GM21367 (cell line): ENCODE data around the gene PIK3CD.

Experiments used
- ATAC-seq: cut with Tn5 transposase; IDR thresholded peaks from one replicate; pipeline ENCODE4 v1.9.1; 2021; ENCODE audit not compliant: unreplicated experiment

PIK3CD gene

GRCh38 chr1:9651565-9652378 lies at the start of gene PIK3CD:
Gene PIK3CD, plus strand, starts transcription at chr1:9651731. Its CDS starts 58,725 bp downstream, at chr1:9710456.
- ATAC-seq = no peak

- ATAC-seq = no peak
Measured at GRCh38 chr1:9601942-9602793, 49.4 kb upstream of the PIK3CD start.

- no peak for ATAC-seq
Measured at GRCh38 chr1:9602794-9603167, 48.8 kb upstream of the PIK3CD start.

GRCh38 chr1:9603307-9603706 lies 48.2 kb upstream of the PIK3CD start:
- ATAC-seq = no peak

- no peak for ATAC-seq
Measured at GRCh38 chr1:9603766-9604753, 47.5 kb upstream of the PIK3CD start.

GRCh38 chr1:9604836-9605235 lies 46.7 kb upstream of the PIK3CD start:
- ATAC-seq = no peak

- no peak for ATAC-seq
Measured at GRCh38 chr1:9605946-9606455, 45.5 kb upstream of the PIK3CD start.

GRCh38 chr1:9606458-9606857 lies 45.1 kb upstream of the PIK3CD start:
- ATAC-seq = no peak

GRCh38 chr1:9606948-9607347 lies 44.6 kb upstream of the PIK3CD start:
- no peak for ATAC-seq

GRCh38 chr1:9607352-9607751 lies 44.2 kb upstream of the PIK3CD start:
- ATAC-seq = no peak

GRCh38 chr1:9609998-9610397 lies 41.5 kb upstream of the PIK3CD start:
- ATAC-seq = no peak

GRCh38 chr1:9610548-9610947 lies 41.0 kb upstream of the PIK3CD start:
- ATAC-seq = no peak

GRCh38 chr1:9611716-9612115 lies 39.8 kb upstream of the PIK3CD start:
- no peak for ATAC-seq

- ATAC-seq = no peak
Measured at GRCh38 chr1:9612162-9612845, 39.2 kb upstream of the PIK3CD start.

- no peak for ATAC-seq
Measured at GRCh38 chr1:9612871-9613624, 38.5 kb upstream of the PIK3CD start.

- no peak for ATAC-seq
Measured at GRCh38 chr1:9613625-9614299, 37.8 kb upstream of the PIK3CD start.

- no peak for ATAC-seq
Measured at GRCh38 chr1:9615316-9616063, 36.0 kb upstream of the PIK3CD start.
